Activated naive CD4-positive, alpha-beta T cell treated with anti-CD3 and anti-CD28 coated beads, Interleukin-2, amount 50 U/mL, for 16 hours (primary cell): ENCODE results near the gene CFAP77.

Experiments
- DNase-seq: peaks from one replicate; pipeline ENCODE4 v3.0.0-alpha.2; 2020

The CFAP77 gene

DNA sequence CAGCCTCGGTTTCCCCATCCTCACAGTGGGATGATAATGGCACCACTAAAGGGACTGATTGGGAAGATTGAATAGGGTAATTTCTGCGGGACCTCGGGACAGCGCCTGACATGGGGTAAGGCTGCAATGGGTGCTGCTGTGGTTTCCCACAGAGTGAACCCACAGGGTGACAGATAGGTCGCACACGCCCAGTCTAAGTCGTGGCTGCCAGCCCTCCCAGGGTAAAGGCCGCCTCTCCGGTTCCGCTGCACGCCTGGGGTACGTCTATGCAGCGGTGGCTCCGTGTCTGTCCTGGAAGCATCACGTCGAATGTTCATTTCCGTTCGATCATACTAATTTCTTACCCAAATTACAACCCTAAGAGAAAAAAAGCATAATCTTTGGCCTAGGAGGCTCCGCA is 631 bp downstream of the CFAP77 start:
- DNase-seq, result no peak

DNA sequence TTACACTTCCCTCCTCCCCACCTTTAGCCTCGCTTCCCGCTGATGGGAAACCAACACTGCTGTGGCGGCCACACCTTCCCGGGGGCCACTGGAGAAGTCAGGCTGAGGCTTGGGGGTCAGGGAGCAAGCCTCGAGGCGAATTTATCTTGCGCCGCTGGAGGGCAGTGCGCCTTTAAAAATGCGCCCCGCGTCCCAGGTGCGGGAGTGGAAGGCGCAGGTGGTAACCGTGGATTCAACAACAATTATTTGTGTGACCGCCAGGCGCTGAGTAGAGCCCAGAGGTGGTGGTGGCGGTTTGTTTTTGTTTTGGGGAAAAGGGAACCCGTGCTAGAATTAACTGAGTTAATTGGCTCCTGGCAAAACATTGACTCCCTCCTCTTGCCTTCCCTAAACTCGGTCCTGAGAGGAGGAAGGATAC is 1.1 kb downstream of the CFAP77 start:
- DNase-seq, result peak; percentile 75

DNA sequence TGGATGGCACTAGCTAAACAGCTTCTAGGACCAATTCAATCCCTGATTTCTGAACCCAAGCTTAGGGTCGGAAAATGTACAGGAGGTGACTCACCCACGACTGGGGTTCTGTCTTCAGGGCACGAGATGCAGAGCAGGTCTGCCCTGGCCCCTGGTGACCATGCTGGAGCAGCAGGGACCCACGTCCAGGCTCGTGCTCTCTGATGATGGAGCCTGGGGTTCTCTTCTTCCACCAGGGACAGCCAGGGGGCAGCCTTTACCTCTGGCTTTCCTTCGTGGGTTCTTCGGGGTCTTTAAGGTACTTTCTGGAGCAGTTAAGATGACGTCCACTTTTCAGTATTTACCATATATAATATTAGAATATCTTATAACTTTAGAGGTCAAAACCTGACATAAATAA is 2.1 kb downstream of the CFAP77 start:
- peak; percentile 26 for DNase-seq

DNA sequence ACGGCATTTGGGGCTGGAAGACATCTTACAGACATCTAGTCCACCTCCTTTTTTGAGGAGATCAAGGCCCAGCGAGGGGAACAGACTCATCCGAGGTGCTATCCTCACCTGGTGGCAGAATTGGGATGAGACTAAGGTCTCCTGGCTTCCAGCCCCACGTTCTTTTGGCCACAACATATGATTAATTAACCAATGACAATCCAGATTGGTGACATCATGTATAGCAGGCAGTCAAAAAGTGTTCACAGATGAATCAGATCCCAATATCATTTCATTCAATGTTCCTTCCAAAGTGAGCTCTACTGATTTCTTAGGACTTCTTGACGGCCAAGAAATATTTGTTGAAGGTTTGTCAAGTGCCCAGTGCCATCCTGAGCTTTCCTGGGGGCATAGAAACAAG is 3.9 kb downstream of the CFAP77 start:
- no peak for DNase-seq

DNA sequence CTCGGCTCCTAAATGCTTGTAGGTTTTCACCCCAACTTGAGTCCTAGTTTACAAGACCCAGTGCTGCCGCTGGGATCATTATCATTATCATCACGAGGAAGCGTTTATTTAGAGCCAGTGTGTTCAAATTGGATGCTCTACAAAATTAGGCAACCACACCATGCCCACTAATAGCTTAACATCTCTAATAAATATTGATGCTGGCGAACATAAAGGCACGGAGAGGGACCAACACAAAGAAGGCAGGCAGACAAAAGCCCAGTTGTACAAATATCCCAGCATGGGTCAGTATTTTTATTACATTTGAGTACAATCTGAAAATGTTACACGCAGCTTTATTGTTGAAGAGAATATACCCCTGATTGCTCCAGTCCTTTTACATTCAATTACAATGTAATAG is 4.7 kb downstream of the CFAP77 start:
- no peak for DNase-seq

DNA sequence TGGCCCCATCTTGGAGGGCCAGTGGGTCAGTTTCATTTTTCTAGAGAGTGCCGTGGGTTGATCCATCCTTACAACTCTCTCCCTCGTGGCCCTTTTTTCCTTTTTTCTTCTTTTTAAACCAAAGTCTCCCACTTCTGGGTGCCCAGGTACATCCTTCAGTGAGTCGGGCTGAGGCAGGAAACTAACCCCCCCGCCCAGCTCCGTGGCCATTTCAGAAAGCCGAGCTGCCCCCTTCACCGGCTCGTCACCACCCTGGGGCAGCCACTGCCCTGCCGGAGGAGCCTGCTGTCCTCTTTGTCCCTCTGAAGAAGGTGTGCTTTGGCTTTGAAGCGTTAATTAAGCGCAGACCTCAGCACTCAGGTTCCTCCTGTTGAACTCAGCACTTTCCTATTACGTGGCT is 5.2 kb downstream of the CFAP77 start:
- DNase-seq, result no peak

DNA sequence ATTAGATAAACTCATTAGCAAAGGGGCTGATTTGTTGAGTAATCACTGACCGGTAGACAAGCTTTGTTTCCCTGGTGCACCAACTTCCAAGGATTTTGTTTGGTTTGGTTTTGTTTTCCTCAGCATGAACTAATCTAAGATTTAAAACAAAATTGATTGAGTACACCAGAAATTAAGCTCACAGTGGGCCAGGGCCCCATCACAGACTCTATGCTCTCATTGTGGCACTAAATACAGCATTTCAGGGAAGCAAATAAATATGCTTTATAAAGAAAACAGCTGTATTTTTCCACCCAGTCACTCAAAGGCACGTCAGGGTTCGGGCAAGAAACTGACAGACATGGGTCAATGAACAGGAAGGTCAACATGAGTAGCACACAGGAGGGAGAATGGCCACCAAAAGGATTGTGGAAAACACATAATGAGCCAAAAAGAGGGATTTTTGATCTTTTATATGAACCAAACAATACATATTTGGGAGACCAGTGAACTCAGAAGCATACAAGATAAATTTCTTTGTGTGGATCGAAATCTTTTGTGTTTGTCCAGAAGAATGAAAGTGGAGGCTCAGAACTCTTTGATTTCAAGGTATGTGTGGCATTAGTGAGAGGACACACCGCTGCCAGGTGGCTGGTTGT is 8.8 kb downstream of the CFAP77 start:
- DNase-seq, result no peak

DNA sequence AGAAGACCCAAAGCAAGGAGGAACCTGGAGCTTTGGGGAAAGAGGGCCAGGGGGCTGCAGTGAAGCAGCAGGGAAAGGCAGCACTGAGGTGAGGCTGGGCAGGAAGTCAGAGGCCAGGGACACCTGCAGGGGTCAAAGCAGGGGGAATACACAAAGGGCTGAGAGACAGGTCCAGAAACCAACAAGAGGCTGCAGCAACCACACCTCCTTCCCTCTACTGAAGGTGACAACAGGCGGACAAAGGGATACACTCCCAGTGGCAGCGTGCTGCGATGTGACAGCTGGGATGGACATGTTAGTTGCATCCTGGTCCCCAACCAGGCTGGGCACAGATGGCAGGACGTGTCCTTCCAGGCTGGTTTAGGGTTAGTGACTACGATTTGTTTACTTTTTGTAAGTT is 12.6 kb downstream of the CFAP77 start:
- no peak for DNase-seq

DNA sequence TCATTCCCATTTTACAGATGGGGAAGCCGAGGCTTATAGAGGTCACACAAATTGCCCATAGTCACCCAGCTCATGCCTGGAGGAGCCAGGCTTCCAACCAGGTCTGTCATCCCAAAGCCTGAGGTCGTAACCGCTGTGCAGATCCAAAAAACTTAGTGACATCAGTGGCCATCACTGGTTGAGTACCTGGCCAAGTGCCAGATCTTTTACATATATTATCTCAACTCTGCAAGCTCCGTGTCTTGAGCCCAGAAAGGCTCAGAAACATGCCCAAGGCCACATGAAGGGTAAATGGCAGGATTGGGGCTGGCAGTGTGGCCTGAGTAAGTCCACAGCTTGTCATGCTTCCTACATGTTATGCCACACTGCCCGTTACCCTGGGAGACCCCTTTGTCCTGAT is 13.5 kb downstream of the CFAP77 start:
- DNase-seq, result no peak

DNA sequence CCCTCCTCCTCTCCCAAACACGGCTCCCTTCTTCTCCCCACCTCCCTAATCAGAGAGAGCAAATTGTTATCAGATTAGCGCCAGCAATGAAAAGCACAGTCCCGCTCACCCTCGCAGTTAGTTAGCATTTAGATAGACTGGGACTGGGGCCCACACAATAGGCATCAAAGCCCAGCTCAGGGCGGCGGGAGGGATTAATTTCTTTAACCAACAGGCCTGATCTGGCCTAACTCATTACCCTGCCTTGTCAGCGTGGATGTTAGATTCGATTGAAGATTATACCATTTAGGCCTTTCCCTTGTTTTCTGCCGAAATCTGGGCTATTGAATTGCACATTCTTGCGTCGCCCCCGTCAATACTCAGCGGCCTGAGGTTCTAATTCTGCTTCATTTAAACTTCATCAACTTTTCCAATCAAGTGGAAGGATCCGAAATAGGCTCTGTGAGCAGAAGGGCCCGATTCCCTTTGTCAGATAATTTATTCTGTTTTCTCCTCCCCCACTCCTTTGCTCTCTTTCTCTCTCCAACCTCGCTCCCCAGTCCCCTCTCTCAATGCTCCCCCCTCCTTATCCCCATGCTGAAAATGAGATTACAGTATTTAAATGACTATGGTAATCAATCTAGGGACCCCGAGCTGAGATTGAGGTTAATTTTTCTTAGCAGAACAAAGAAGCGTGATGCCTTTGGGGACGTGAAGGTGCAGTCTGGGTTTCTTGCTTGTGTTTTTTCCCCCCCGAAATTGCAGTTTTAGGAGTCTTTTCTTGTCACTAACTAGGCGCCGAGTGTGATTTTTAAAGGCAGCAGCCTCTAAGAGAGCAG is 15.1 kb downstream of the CFAP77 start:
- DNase-seq, result no peak

DNA sequence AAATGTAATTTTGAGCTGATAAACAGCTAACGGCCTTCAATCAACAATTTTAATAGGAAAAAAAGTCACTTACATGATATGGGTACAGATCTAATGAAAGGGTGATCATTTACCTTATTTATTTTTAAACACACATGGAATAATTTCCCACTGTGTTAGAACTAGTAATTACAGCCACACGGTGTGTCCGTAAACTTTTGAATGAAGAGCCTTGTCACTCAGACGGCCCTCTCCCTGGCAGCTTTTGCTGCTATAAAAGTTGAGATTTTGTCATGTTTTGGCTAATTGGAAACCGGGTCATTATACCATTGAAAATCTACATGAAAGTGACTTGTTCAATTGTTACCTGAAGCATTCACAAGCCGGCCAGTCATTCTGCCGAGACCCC is 15.7 kb downstream of the CFAP77 start:
- DNase-seq, result no peak

DNA sequence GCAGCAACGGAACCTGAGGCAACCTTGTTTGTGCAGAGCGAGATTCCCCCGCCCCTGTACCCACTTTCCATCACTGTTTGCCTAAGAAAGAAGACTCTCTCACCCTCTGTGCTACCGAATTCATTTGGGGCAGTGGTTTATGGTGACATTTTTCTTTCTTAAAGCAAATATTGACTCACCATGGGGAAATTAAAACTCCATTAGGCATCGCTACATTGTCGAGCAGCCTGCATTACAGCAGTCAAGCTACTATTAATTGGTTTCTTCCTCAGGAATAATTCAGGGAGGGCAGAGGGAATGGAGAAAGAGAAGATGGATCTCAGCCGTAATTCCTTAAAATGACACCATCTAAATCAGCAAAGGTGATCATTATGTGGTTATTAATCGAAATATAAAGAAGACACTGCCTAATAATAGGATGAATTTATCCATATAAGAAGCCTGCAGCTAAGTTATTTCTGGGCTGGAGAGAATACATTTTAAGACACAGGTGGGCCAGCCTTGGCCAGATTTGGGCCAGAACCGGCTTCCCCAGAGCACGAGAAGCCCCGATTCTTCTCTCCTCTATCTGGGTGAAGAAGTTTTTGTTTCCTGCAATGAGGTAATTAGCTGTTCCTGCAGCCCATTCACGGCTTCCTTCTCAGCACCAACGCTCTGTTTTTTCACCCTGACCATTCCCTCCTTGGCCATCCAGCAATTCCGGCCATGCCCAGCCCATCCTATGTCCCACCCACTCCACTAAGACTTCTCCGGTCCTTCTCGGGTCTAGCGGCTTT is 16.8 kb downstream of the CFAP77 start:
- no peak for DNase-seq

DNA sequence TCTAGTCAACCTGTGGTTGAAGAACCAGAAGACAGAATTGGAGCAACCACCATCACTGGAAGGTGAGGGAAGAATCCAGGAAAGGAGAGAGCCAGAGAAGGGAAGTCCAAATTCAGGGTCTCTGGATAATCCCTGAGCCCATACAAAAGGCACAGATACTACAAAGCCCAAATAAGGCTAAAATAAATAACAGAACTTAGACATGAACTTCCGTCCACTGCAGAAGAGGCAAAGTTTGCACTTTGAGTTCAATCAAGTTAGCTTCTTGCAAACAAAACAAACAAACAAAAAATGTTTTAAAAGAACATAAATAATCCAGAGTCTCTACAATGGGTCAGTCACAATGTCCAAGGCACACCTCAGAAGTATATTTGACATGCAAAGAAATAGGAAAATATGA is 21.0 kb downstream of the CFAP77 start:
- no peak for DNase-seq

DNA sequence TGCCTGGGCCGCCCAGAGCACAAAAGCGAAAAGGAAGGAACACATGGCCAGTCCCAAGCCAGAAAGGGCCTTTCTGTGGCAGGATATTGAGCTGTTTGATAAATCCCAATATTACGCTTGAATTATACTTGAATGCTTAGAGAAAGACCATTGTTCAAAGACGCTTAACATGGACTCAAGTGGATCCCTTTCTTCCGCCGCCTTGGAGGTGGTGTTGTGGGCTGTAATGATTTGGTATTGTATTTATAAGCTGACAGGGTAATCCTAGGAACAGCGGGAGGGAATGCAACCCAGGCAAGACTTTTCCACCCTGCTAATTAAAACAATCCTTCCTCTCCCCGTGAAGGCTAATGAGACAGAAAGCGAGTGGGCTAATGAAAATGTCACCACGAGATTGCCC is 24.9 kb downstream of the CFAP77 start:
- DNase-seq, result no peak

DNA sequence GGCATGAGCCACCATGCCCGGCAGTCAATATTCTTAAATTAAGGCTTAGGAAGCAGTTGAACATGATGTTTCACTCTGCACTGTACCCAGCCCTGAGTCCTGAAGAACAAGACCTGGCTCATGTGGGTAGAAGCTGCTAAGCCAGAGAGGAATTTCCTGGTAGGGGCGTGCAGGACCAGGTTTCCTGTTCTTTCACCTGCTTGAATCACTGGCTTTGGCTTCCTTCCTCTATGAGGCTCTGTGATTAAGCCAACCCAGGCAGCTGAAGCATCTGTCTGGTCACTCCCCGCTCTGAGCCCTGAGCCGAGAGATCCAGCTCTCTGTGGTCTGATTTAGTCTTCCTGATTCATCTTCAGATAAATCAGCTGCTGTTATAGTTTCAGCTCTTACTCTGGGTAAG is 29.1 kb downstream of the CFAP77 start:
- DNase-seq, result no peak

DNA sequence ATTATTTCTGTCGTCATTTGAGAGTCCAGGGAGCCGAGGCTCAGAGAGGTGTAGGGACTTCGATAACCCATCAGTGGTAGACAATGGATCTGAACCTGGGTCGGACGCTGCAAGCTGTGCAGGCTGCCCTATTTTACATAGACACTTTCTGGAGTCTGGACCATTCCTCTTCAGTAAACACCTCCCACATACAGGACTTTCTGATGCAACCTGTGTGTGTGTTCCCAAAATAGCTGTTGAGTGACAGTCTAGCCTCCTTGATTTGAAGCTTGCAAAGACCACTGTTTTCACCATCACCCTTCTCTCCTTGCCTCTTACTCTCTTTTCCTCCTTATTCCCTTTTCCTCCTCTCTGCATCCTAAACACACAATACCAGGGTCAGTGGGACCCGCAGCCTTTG is 30.7 kb downstream of the CFAP77 start:
- no peak for DNase-seq

DNA sequence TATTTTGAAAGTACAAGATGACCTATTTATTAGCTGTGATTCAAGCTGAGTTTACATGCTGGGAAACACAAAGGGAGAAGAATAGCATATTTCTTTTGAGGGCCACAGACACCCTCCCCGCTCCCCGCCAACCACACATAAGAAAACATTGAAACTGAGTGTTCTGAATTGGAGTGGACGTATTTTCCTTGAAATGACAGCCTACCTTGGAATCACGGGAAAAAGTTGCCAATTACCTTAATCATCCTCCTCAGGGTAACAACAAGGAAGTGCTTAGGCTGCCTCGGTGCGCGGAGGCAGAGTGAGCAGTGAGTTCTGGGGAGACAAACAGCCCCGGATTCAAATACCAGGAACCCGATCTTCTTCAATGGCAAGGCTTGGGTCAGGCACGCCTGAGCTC is 31.4 kb downstream of the CFAP77 start:
- no peak for DNase-seq

DNA sequence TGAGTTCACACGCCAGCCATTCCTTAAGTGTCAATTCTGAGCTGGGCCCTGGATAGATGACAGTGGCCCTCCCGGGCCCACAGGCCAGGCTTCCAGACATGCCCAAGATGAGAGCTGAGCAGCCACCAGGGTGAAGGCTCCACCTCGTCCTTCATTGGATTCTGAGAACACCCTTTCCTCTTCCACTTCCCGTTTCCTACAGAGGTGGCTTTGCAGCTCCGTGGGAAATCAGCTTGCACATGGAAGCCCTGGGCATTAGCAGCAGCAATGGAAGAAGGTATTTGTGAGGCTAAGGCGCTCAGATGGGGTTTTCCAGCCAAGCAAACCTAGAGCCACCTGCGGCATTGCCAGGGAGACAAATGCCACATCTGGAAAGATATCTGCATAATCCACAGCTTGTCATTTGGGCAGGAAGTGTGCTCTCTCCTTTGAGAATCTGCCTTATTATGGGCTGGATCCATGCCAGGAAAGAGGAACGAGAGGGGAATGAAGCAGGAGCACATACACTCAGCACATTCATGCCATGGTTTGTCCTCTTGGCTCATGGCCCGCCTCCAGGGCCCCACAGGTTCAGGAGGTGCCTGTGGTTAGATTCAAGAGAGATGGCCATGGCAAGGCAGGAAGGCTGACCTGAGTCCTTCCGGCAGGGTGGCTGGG is 34.1 kb downstream of the CFAP77 start:
- DNase-seq, result no peak

DNA sequence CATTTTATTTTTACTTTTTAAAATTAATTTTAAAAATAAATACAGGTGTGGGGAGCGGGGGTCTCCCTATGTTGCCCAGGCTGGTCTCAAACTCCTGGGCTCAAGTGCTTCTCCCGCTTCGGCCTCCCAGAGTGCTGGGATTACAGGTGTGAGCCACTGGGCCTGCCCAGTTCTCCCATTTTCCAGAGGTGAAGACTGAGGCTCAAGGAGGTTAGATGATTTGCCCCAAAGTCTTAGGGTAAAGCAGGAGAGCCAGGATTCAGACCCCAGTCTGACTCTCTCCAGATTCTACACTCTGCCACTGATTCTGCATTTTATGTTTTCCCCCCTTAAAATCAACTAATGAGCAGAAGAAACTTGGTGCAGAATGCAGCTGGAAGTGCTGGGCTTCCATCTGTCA is 36.9 kb downstream of the CFAP77 start:
- DNase-seq, result no peak

DNA sequence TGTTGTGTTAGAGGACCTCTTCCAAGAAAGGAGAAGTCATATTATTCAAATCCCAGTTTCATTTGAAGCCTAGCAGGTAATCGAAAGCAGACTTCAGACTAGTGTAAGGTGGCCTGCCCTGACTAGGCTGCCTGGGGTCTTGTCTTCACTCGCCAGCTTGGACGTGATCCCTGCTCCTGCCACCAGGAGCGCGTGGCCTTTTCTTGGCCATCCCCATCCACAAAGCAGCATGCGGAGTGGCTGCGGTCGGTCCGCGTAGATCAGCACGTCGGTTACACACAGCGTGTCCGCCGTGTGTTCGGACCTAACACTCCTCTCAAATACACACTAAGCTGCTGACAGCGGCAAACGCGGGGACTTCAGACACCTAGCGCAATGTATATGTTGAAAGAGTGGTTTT is 37.3 kb downstream of the CFAP77 start:
- DNase-seq, result no peak

DNA sequence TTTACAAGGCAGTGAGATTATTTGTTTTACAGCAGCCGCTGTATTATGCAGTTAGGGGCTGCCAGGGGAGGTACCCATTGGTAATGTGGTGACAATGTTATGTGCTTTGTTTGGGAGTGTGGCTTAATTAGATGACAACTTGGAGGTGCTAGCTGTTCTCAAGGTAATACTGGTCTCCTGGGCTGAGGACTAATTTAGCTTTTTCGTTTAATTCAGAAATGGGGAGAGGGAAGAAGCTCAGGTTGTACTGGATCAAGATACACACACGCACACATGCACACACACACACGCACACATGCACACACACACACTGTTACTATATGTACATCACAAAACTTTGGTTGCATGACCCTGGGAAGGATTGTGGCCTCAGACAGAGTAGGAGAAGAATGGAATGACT is 37.9 kb downstream of the CFAP77 start:
- no peak for DNase-seq

DNA sequence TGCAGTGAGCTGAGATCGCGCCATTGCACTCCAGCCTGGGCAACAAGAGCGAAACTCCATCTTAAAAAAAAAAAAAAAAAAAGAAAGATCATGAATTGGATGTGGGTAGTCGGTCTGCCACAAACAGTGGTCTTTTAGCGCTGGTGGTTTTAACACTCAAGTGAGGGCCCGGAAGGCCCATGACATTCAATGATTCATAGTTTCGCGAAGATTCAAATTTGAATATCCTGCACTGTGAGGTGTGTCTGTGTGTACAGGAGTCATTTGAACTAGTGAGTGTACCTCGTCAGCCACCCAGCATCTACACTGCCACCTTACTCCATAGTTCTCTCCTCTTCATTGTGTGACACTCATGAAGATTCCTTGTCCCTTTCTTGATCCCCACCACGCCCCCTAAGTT is 41.3 kb downstream of the CFAP77 start:
- DNase-seq, result no peak

DNA sequence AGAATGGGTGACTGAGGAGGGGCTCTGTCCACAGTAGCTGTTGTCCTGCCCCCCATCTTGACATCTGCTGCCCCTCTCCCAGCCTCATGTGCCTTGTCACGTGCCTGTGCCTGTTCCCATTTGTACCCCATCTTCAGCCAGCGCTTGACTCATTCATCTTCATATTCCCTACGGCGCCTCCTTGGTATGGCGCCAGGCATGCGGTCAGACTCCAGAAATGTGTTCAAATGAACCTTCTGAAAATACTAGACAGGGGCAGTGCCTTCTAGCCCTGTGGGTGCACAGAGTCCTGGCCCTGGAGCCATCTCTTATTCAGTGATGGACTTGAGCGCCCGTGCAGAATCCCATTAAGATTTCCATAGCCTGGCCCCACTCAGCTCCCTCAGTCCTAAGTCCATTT is 46.2 kb downstream of the CFAP77 start:
- no peak for DNase-seq
